CD4-positive, alpha-beta T cell treated with Interleukin-21 for 1 hour (primary cell): ENCODE results near the gene PRKAG2.
A peak's percentile ranks its signal among the peaks of the same experiment; 100 is the strongest.
"Not testable (repeated sequence)": the region's sequence is repeated elsewhere in the genome, so short reads cannot be mapped to it uniquely, and the experiment has no call there.

Experiments
- DNase-seq: peaks from one replicate; pipeline ENCODE4 v3.0.0-alpha.2; 2020

The PRKAG2 gene

DNA sequence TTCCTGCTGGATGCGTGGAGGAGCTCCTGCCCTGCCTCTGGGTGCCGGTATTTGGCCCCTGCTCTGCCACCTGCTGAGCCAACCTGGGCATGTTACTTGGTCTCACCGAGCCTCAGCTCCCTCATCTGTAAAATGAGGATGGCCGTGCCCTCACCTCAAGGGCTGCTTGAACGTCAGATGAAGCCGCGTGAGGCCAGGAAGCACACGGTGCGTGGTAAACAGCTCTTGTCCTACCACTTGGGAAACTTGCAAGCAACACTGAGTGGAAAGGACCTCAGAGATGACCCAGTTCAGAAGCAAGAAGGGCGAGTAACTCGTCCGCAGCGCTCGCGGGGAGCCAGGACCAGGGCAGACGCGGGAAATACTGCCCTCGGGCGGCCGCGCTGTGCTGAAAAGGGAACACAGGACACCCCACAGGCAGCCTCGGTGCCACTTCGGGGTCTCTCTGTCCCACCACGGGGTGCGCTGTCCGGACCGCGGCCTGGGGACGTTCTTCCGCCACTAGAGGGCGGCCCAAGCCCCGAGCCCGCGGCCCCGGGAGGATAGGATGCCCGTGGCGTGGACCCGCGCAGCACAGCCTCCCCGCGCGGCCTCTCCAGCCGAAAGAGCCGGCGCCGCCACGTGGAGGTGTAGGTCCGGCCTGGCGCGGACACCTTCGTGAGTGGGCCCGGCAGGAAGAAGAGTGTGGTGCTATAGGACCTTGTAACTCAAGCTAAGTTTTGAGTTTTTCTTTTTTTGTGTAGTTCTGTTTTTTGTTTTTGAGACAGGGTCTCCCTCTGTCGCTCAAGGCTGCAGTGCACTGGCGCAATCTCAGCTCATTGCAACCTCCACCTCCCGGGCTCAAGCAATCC lies 94.1 kb downstream of the PRKAG2 start:
- DNase-seq, result peak; percentile 73

DNA sequence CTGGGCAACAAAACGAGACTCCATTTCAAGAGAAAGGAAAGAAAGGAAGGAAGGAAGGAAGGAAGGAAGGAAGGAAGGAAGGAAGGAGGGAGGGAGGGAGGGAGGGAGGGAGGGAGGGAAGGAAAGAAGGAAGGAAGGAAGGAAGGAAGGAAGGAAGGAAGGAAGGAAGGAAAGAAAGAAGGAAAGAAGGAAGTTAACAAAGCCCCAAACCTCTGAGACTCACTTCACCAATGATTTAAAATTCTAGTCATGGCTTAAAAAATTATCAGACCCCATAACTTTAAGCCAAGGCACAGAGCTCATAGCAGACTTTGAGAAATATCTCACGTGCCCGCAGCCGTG lies 94.7 kb downstream of the PRKAG2 start:
- DNase-seq, result not testable (repeated sequence)

DNA sequence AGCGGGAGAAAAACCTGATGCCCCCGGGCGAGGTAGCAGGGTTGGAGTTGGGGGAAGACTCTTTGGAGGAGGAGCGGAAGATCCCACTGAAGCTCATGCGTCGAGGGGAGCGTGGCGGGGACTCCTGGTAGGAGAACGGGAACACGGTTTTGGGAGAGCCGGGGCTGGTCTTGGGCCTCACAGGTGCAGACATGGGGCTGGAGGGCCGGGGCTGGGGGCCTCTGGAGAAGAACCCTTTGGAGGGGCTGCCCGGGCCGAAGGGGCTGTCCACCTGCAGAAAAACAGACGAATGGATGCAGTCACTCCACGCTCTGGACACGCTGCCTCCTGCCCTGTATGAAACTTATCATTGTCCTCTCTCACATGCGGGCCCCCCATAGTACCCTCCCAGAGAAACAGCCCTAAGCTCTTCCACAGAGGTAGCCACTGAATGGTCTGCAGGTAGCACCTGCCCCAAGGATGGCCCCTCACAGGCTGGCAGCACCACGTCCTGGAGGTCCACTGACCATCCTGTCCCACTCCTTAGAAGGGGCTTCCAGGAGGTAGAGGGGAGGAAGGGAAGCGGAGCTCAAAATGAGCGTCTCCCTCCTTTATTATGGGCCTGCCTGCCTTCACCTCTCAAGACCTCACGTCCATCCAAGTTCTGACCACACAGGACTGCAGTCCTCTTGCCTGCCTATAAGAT lies 95.6 kb downstream of the PRKAG2 start:
- DNase-seq, result no peak

DNA sequence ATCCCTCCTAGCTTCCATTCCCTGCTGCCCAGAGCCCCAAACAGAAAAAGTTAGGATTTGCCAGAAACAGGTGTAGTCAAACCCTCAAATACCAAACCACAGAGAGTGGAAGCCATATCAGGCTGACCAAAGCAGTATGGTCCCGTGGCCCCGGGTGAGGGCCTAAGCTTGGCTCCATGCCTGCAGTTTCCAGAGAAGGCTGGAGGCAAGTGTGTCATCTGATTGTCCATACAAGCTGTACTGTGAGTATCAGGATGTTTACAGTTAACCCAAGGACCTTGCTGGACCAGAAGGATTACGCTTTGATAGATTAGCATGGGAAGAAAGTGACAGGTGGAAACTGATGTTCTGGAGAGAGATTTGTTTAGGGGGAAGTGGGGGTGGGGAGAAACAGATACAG lies 96.3 kb downstream of the PRKAG2 start:
- no peak for DNase-seq

DNA sequence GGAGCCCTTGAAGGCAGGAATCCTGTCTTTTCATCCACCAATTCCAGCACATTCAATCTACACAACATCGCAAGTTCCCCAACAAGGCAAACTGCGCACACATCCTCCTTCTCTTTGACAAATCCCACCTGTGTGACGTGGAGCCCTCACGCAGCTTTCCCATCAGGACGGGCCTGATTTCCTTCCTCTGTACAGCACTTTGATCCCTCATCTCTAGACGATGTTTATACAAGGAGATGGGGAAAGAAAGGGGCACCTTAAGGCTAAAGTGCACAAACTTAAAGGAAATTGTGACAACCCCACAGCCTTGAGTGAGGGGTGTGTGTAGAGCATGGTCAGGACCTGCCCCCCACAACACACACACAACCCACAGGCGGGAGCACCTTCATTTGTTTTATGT lies 97.2 kb downstream of the PRKAG2 start:
- no peak for DNase-seq

DNA sequence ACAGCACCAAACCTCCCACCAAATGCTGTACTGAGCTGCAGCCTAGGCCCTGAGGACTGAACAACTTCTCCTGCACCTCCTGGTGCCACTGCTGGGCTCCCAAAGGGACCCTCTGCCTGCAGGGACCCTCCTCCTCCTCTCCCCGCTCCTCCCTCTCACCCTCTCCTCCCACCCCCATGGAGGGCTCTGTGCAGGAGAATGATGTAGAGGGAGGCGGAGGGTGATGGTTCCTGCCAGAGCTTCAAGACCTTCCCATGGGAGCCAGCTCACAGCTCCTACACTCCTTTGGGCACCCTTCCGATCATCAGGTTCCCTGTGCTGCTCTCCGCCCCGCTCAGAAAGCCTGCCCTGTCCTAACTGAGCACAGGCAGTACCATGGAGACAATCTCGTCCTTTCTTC lies 97.7 kb downstream of the PRKAG2 start:
- no peak for DNase-seq

DNA sequence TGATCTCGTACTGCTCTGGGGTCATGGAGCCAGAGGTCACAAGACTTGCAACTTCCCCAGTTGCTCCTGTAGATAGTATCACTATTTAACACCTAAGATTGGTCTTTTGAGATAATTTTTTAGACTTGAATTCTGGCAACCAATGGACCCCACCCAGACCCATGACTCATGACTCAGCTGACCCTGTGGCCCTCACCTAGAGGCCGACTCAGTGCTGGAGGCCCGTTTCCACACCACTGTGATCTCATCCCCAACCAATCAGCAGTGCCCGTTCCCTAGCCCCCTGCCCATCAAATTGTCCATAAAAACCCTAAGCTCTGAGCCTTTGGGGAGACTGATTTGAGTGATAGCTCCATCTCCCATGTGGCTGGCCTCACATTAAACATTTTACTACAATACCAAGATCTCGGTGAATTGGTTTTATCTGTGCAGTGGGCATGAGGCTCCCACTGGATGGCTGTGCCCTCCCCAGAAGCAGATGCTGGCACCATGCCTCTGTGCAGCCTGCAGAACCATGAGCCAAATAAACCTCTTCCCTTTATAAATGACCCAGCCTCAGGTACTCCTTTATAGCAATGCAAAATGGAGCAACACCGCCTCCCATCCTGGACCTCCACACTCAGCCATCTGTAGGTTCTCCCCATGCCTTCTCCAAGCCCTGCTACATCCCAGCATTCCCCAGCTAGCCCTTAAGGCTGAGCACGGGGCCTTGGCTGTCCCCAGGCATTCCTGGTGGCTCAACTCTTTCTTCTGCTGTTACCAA lies 98.8 kb downstream of the PRKAG2 start:
- DNase-seq, result no peak

DNA sequence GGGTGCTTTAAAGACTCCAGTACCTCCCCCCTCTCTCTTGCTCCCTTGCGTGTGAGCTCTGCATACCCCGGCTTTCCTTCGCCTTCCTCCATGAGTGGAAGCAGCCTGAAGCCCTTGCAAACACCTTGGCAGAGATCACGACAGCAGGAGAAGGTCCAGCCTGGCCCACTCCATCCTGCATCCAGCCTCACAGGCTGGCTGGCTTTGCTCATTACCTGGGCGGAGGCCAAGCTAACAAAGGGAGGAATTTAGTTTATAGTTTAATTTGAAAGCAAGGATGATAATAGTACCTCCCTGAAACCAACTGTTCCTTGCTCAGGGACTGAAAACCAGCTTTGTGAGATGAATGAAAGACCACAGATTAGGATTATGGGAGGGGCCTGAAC lies 99.4 kb downstream of the PRKAG2 start:
- no peak for DNase-seq

DNA sequence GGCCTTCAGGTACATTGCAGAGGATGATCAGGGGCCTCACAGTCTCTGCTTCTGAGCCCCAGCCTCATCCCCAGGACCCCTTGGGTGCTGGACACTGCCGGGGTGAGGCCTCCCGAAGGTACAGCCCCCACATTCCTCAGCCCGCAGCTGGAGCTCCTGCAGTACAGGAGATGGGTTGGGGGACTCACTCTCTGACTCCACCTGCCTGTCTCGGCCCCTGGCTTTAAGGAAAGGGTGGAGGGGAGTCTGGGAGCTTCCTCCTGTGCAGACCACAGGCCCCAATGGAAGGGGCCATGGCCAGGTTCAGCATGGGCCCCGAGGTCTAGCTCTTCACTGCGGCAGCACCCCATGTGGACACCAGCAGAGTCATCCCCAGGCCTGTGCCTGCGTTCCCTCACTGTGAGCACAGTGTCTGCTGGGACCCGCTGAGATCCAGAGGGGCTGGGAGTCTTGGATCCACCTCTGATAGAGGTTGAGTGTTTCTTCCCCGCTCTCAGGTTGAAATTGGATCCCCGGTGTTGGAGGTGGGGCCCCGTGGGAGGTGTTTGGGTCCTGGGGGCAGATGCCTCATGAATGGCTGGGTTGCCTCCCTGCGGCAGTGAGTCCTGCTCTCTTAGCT lies 99.9 kb downstream of the PRKAG2 start:
- DNase-seq, result no peak

DNA sequence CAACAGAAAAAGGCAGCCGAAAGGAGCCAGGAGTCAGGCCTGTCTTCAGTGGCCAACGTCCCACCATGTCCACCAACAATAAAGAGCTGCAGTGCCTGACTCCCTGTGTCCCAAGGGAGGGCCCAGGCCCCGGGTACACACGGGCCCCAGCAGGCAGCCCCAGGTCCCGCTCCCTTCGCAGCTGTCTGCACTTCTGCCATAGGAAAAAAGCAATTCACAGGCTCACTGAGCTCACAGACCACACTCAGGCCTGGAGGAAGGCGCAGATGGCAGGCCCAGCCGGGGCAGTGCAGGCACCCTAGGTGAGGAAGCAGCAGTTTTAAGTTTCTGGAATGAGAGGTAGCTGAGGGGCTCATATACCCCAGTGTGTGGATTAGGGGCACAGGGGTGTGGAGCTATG lies 100.5 kb downstream of the PRKAG2 start:
- DNase-seq, result no peak

DNA sequence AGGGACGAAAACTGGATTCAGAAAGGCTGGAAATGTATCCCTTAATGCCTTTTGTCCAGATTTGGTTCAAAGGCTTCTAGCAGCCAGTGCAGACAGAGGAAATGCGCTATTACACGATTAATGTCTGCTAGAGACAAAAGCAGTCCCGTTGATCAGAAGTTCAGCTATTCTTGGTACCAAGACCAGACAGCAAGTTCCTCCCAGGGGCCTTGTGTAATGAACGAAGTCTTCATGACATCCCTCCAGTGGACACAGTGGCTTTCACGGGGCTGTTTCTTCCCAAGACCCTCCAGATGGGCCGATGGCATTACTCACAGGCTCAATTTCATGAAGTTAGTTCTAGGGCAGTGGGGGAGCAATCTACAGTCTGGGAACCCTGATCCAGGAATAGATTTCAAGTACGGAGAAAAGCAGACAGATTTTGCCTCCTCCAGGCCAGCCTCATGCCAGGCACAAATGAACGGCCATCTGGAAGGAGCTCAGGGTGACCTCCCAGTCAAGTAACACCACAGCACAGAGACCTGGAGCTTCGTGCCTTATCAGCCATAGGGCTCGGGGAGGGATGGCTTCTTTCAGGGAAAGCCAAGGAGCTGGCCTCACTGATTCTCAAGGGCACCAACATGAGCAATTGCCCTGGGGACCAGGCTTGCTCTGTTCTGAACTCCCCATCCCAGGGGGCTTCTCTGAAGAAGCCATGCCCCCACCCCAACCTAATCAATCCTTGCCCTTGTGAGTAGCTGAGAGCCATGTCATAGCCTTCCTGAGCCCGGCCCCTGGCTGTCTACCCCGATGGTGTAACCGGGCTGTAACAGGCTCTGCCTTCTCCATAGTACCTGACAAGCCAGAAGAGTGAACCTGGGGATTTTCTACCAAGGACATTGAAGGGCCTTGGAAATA lies 101.1 kb downstream of the PRKAG2 start:
- DNase-seq, result no peak

DNA sequence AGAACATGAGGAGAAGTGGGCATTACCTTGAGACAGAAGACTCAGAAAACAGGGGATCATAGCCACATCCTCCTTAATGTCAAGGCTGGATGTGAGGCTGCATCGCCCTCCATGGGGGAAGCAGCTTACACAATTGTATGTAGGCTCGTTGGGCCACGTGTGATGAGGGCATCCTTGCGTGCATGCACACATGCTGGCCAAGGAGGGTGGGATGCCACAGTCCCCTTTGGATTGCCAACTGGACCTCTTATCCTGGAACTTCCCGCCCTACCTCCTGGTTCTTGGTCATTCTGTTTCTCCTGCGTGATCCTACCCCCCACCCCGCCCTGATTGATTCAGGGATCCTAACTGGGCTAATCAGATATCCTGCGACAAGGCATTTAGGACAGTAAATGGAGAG lies 102.0 kb downstream of the PRKAG2 start:
- no peak for DNase-seq

DNA sequence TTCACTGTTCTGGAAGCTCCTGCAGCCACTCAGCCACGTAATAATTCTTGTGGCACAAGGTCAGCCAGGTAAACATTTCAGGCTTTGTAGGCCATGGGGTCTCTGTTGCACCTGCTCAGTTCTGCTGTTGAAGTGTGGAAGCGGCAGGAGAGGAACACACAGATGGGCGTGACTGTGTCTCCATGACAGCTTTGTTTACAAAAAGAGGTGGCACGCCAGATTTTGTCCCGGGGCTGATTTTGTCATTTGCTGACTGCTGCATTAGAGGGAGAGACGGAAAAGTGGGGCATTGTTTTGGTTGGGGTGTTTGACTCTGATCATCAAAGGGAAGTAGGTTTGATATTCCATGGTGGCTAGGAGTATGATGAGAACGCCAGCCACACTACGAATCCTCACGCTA lies 103.1 kb downstream of the PRKAG2 start:
- DNase-seq, result no peak

DNA sequence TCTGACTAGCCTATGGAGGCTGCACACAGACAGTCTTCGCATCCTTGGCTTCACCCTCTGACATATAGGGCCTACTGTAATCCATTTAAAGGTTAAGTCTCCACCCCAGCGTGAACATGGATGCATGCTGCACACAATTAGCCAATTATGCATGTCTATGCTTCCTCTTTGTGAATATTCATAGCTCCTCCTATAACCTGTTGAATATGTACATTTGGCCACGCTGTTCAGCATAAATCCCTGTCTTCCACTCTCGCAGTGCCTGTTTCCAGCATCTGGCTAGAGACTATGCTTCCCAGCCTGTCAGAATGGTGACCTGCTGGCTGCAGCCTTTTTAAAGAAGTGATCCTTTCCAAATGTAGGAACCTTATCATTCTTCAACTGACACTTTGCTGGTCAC lies 106.7 kb downstream of the PRKAG2 start:
- no peak for DNase-seq

DNA sequence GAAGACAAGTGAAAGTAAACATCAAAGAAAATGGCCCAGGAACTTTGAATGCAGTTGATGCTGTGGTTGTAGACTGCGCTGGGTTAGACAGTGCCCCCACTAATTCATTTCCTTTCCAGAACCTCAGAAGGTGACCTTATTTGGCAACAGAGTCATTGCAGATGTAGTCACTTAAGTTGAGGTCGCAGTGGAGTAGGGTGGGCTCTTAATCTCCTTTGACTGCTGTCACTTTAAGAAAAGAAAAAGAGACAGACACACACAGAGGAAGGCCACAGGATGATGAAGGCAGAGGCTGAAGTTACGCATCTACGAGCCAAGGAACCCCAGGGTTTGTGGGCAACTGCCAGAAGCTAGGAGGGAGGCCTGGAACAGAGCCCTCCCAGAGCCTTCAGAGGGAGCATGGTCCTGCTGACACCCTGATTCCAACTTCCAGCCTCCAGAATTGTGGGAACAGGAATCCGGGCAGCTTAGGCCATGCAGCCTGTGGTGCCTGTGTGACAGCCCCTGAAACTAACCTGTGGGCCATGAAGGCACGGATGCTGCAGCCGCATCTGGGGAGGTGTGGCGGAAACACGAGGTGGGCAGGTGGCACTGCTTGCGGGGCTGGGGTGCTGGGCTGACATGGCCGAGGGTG lies 107.6 kb downstream of the PRKAG2 start:
- peak; percentile 63 for DNase-seq

DNA sequence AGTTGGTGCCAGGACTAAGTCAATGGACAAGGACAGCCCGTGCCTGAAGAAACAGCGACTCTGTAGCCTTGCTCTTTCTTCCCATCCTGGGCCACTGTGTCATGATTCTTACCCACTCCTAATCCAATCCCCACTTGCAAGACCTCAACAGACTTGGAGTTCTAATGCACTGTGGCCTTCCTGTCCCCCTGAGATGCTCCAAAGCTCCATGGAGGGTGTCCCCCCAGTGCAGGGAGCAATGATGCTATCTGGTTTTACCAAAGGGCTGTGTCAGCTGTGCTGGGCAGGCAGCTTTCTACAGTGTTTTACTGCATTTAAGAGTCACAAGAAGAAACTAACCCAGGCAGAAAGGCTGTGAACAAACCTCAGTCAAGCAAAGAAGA lies 108.1 kb downstream of the PRKAG2 start:
- no peak for DNase-seq

DNA sequence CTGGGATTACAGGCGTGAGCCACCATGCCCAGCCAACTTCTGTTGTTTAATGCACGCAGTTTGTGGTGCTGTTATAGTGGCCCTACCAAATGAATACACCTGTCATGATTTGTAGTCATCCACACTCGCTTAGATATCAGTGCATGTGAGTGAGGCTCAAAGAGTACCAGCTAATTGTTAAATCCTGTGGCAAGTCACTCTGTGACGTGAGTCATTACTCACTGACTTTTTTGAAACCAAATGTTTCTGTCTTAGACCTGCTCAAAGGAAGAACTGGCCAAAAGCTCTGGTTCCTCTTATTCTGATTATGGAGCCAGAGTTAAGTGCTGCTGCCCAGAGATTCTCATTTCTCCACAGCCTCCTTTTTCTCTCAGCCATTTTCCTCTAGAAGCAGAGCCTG lies 109.4 kb downstream of the PRKAG2 start:
- DNase-seq, result no peak

DNA sequence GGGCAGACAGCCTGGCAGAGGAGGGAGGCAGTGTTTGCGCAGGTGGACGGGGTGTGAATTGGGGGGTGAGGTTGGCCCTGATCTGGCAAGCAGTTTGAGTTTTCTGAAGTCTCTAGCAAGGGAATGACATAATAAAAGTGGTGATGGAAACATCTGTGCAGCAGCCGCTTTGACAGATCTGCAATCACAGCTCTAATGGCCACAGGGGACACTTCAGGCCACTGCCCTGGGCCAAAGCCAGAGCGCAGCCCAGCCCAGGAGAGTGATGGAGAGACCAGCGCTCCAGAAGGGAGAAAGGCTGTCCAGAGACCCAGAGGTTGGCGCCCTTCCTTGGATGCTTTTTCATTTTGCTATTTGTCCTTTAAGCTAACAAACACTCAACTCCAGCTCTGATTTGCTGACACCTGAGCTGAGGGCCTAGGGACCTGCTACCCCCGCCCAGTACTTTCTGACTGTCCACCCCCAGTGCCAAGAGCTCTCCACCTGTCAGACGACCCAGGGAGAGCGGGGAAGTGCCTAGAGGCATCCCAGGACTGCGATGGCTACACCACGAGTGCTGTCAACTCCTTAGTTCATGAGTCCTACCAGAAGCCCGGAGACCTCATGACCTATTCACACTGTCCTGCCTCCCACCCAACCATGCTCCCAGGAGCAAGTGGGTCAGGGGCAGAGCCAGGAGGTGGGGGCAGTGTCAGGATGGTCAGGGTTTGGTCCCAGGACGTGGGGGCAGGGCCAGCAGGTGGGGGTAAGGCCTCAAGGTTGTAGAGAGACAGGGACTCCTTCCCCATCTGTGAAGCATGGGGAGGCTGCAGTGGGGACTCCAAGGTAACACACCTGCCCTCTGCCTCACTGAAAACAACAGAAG lies 112.6 kb downstream of the PRKAG2 start:
- no peak for DNase-seq

DNA sequence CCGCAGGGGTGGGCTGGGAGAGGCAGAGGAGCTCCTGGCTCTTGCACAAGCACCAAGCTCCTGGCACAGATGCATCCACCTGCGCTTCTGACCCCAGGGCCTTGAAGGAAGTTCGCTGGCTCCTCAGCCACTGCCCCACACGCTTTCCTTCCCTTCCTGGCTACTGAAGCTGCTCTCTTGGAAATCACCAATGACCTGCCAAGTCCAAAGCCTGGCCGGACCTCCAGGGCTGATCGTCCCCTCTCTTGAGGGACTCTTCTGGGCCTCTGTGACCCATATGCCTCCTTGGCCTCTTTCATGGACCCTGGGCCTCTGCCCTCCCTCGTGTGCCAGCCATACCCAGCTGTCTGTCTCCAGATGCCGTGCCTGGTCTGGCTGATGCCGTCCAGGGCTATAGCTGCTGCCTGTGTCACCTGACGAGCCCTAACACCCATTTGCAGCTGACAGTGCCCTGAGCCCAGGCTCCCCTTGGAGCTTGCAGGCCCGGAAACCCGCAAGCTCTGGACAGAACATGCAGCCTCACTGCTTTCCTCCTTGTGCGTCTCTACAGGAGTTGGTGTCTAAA lies 113.4 kb downstream of the PRKAG2 start:
- no peak for DNase-seq

DNA sequence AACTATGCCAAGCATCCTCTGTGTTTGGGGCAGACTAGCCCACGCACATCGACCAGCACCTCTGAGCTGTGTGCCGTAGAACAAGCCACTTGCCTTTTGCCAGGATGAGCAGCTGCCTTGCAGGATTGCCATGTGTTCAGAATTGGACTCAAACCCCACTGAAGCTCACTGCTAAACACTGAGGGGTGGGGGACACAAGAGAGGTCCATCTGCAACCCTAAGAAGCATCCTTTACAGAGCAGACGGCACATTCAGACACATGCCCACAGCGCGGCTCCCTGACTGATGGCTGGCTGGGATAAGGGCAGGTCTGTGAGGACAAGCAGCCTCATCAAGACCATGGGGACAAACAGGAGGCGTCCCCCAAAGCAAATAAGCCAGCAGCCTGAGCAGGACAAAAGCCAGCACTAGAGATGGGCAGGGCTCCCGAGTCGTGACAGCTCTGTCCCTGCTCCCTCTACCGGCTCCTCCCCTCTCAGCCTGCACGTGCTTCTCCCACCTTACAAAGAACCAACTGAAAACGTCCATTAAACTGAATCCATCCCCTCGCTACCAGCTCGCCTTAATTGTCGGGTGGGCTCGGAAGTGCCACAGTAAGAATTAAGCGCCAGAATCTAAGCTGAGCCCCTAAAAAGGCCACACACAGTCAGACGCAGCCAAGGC lies 114.2 kb downstream of the PRKAG2 start:
- no peak for DNase-seq
